ENCODE results near the gene IER5L.

Gene IER5L

GRCh38 chr9:129177791-129178567 lies at the start of gene IER5L:
IER5L (minus strand) TSS chr9:129178261; CDS start chr9:129178052, 209 bp downstream.
- intact Hi-C loops (cut with DNase I) = loop anchor here (10.0 kb wide), 3 partner anchors 147 to 317 kb away; no protein-coding TSS in a partner anchor
- peak; percentile 93 to 99 (median 98) for DNase-seq

GRCh38 chr9:129227843-129228189 lies 49.8 kb upstream of the IER5L start:
- DNase-seq = no peak
- intact Hi-C loops (cut with DNase I) = no loop called here

DNA sequence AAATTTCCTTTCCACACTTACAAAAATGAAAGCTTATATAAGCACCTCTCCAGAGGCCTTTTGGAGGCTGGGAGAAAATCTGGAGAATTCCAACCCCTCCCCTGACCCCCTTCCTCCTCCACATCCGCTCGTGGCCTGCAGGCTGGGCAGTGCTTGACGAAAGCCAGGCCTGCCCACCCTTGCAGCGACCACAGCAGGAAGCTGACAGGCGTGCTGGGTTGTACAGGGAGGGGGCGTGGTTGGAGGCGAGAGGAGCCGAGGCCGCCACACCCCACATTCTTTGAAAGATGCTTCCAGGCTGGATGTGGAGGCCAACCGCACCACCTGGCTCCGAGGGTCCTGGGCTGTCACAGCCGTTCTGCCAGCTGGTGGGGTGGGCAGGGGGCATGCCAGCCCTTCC lies 47.8 kb upstream of the IER5L start:
- intact Hi-C loops (cut with DNase I) = no loop called here
- DNase-seq = peak in 20 of 42 donors; percentile 19 to 54 (median 30)

- intact Hi-C loops (cut with DNase I) = no loop called here
- no peak for DNase-seq
Observed at GRCh38 chr9:129225490-129225778, 47.4 kb upstream of the IER5L start.

DNA sequence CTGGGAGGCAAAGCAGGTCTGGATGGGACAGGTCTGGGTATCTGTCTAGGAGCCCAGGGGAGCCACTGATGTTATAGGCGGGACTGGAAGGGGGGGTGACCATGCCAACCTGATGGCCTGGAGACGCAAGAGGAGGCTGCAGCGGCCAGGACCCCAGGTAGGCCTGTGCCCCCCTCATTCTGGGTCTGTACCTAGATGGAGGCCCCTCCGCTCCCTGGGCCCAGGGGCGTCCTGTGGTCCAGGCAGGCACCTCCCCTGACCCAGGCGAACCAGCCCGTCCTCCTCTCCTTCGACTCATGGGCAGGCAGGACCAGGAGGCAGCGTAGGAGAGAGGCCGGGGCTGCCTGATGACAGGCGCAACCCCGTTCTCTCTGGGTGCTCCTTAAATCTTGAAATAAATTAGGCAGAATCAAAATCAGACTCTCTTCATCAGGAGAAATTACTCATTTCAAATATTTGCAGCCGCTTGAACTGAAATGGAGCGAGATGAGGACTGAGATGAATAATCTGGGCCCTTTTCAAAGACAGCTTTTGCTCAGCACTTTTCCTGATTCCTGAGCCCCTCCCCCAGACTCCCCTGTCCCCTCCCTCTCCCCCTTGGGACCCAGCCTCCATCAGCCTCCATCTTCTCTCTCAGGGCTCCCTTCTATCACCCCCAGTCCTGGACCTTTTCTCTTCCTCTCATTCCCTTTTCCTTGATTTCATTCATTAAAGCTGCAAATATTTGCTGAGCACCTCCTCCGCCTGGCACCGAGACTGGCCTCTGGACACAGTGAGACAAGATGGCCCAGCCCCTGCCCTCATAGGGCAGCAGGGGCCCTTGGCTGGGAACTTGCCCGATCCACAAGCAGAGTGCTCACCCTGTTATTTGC lies 46.8 kb upstream of the IER5L start:
- DNase-seq = no peak
- intact Hi-C loops (cut with DNase I) = no loop called here

DNA sequence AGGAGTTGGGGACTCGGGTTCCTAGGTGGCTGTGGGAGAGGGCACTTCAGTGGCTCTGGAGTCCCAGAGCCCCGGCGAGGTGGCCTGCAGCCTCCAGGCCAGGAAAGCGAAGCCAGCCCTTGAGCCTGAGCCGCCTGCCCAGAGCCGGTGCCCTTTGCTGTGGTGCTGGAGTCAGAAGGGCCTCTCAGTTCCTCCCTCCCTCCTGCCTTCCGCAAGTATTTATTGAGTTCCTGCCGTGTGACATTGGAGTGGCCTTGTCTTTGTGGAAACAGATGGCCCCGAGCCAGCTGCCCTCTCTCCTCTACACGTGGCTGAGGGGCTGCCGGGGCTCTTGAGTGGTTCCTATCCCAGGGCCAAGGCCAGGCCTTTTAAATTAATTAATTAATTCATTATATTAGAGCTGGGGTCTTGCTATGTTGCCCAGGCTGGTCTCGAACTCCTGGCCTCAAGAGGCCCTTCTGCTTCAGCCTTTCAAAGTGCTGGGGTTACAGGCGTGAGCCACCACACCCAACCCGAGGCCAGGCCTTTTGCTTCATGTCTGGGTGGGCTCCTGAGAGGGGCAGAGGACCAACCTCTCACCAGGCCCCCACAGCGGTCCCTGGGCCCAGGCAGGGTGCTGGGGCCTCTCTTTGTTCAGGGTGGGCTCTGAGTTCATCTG lies 45.6 kb upstream of the IER5L start:
- no peak for DNase-seq
- intact Hi-C loops (cut with DNase I) = no loop called here

DNA sequence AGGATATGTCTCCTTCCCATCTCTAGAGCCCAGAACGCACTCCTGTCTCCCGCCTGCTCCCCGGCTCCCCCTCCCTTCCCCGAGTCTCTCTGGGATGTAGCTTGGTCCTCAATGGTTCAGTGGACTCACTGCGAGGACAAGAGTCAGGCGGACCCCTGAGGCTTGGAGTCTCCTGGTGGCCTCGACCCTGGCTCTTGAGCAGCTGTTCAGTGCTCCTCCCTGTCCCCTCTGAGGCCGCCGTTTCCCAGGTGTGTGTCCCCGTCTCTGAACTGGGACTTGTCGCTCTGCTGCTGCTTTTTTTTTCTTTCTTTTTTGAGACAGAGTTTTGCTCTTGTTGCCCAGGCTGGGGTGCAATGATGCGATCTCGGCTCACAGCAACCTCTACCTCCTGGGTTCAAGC lies 44.8 kb upstream of the IER5L start:
- intact Hi-C loops (cut with DNase I) = no loop called here
- no peak for DNase-seq

- no peak for DNase-seq
- intact Hi-C loops (cut with DNase I) = no loop called here
Observed at GRCh38 chr9:129221979-129222635, 44.0 kb upstream of the IER5L start.

DNA sequence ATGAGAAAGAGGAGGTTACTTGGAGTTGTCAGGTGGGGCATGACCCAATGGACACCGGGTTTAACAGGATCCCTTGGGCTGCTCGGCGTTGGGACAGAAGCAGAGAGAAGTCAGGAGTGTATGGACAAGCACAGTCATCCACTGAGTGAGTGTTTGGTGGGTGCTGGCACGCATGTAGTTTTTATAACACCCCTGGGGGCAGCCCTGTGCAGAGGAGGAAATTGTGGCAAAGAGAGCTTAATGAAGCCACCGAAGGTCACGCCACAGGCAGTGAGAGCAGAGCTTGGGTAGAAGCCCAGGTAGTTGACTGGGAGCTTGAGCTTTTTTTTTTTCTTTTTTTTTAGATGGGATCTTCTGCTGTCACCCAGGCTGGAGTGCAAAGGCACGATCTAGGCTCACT lies 43.2 kb upstream of the IER5L start:
- no peak for DNase-seq
- intact Hi-C loops (cut with DNase I) = no loop called here

DNA sequence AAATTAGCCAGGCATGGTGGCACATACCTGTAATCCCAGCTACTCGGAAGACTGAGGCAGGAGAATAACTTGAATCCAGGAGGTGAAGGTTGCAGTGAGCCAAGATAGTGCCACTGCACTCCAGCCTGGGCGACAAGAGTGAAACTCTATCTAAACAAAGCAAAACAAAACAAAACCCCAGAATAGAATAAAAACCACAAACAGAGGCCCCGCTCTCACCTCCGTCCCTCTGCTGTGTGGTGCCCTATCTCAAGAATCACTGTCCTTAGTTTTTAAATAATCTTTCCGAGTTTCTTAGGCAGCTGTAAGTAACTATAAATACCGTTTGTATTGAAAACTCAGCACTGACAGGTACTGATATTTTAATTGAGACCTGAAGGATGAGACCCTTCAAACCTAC lies 42.7 kb upstream of the IER5L start:
- DNase-seq = no peak
- intact Hi-C loops (cut with DNase I) = no loop called here

- intact Hi-C loops (cut with DNase I) = no loop called here
- DNase-seq = no peak
Observed at GRCh38 chr9:129218918-129219317, 40.9 kb upstream of the IER5L start.

- intact Hi-C loops (cut with DNase I) = no loop called here
- DNase-seq = no peak
Observed at GRCh38 chr9:129218272-129218625, 40.2 kb upstream of the IER5L start.

GRCh38 chr9:129213551-129213950 lies 35.5 kb upstream of the IER5L start:
- peak in 39 of 42 donors; percentile 23 to 90 (median 64) for DNase-seq
- intact Hi-C loops (cut with DNase I) = no loop called here

DNA sequence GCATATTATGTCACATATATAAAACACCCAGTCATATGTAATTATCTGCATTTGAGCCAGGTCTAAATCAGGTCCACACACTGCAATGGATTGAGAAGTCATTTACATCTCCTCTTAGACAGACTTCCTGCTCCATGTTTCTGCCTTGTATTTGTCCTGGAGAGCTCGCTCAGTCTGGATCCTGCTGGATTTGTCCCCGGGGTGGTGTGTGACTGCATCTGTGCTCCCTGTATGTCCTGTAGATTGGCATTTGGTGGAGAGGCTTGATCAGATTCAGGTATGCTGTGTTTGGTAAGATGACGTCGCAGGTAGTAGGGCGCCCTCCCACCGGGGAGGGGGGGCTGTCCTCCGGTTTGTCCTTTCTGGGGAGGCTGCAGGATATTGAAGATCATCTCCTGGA lies 33.6 kb upstream of the IER5L start:
- no peak for DNase-seq
- intact Hi-C loops (cut with DNase I) = no loop called here

DNA sequence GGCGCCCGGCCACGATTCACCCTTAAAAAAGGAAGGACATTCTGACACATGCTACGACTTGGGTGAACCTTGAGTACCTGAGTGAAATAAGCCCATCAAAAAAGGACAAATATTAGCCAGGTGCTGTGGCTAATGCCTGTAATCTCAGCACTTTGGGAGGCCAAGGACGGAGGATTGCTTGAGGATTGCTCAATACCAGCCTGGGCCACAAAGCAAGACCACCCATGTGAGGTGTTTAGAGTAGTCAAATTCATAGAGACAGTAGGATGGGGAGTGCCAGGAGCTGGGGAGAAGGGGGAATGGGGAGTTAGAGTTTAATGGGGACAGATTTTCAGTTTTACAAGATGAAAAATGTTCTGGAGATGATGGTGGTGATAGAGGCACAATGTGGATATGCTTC lies 32.1 kb upstream of the IER5L start:
- intact Hi-C loops (cut with DNase I) = no loop called here
- DNase-seq = no peak

DNA sequence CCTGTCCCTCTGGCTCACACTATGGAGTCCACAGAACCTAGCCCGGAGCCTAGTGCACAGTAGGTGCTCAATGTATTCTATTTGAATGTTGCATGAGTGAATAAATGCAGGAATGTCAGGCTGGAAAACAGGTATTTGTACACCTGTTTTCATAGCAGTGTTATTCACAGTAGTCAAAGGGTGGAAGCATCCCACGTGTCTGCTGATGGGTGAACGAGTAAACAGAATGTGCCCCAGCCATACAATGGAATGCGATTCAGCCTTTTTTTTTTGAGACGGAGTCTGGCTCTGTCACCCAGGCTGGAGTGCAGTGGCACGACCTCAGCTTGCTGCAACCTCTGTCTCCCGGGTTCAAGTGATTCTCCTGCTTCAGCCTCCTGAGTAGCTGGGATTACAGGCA lies 31.5 kb upstream of the IER5L start:
- intact Hi-C loops (cut with DNase I) = loop anchor here (10.0 kb wide), 1 partner anchor 45 kb away; no protein-coding TSS in a partner anchor
- no peak for DNase-seq

GRCh38 chr9:129209109-129209508 lies 31.0 kb upstream of the IER5L start:
- DNase-seq = no peak
- intact Hi-C loops (cut with DNase I) = loop anchor here (10.0 kb wide), 1 partner anchor 46 kb away; no protein-coding TSS in a partner anchor

DNA sequence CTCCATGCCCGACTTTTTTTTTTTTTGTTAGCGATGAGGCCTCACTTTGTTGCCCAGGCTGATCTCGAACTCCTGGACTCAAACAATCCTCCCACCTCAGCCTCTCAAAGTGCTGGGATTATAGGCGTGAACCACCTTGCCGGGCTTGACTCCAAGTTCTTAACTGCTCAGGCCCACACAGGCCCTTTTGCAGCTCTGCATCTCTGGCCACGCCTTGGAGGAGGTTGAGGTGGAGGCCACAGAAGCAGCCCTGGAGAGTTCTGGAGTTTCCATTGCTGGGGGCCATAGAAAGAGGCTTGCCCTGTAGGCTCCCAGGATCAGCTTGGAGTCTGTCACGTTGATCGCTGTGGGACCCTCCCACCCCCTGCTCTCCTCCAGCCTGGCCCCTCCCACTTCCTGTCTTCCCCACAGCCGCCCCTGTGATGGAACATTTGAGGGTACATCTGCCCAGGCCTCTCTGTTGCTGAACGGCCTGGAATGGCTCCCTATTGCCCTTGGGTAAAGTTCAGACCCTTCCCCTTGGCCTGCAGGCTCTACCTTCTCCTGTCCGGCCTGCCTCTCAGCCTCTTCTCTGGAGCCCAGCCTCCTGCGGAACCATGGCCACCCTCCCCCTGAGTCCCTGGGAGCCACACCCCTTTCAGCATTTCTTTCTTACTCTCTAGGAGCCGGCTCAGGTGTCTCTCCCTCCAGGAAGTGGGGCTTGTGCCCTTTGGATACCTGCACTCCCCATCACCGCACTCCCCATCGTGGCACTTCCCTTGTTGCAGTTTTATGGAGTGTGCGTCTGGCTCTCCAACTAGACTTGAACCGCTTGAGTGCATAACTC lies 30.4 kb upstream of the IER5L start:
- intact Hi-C loops (cut with DNase I) = loop anchor here (10.0 kb wide), 1 partner anchor 46 kb away; no protein-coding TSS in a partner anchor
- DNase-seq = no peak

- intact Hi-C loops (cut with DNase I) = loop anchor here (10.0 kb wide), 1 partner anchor 48 kb away; no protein-coding TSS in a partner anchor
- no peak for DNase-seq
Observed at GRCh38 chr9:129206905-129207304, 28.8 kb upstream of the IER5L start.
